ENCODE data around the gene HSD11B2.

- TF ChIP-seq CTCF (IDR thresholded peaks at IDR 0.05; ENCODE audit: low read length) (no peak), EZH2 (IDR thresholded peaks at IDR 0.05; ENCODE audit: borderline replicate concordance, low read length) (no peak)
Measured at GRCh38 chr16:67426022-67426421, 4.9 kb upstream of the HSD11B2 start.
